Measurements from ENCODE around the gene EFCAB7. TPM values are rescaled to one million over a fixed set of nuclear protein-coding genes. Genes with fewer than 3 reads are reported as not detected.

EFCAB7 gene
- total and polyA plus RNA-seq, 2 of the 4 experiments (the other 2 are of a cell fraction): 2.3 TPM

GRCh38 chr1:63557365-63557987, 34.2 kb downstream of the EFCAB7 start:
- Histone ChIP-seq H3K27ac (ENCODE audit: insufficient read depth, low read length) (peak overlapping the region; percentile 65; the same call in 1 of the 2 replicates), H3K9me1 (ENCODE audit: insufficient read depth, low read length) (peaks cover 3% of the 10 kb centered on the region; the same call in 1 of the 2 replicates), H2AK9ac (replicated peaks; ENCODE audit: low read depth, low read length, poor library complexity) (no peak overlapping the region), H3K27me3 (ENCODE audit: control insufficient read depth, insufficient read depth, low read length) (no peaks in the 10 kb centered on the region), H2AK5ac (ENCODE audit: low read depth, low read length) (no peak overlapping the region), H3K4me3 (ENCODE audit: insufficient read depth, low read depth, low read length) (no peak overlapping the region), H4K91ac (ENCODE audit: insufficient read depth, low read depth, low read length) (peak overlapping the region; percentile 8; the same call in 1 of the 2 replicates), H3K4me1 (ENCODE audit: control insufficient read depth, insufficient read depth, low read length) (peaks cover 5% of the 10 kb centered on the region; the same call in 1 of the 2 replicates), H3K9ac (ENCODE audit: low read depth, low read length) (no peak overlapping the region), H3K4ac (ENCODE audit: low read depth, low read length) (no peak overlapping the region), H2BK20ac (ENCODE audit: low read depth, low read length) (peak overlapping the region; percentile 60), H3K56ac (ENCODE audit: extremely low read depth, insufficient read depth, low read length) (no peak overlapping the region), H3K79me1 (ENCODE audit: low read depth in 1 of 2, low read length in 2 of 2) (no peaks in the 10 kb centered on the region), H3K9me3 (ENCODE audit: control insufficient read depth, insufficient read depth, low read length) (no peaks in the 10 kb centered on the region), H3K18ac (ENCODE audit: low read depth, low read length) (peak overlapping the region; percentile 63; the same call in 1 of the 2 replicates), H2BK5ac (ENCODE audit: low read depth, low read length, poor library complexity, severe bottlenecking) (peak overlapping the region; percentile 41), H2BK120ac (ENCODE audit: low read depth, low read length) (peak overlapping the region; percentile 32), H3K14ac (replicated peaks; ENCODE audit: low read depth, low read length) (no peak overlapping the region), H4K20me1 (ENCODE audit: insufficient read depth, low read length) (no peaks in the 10 kb centered on the region), H2BK15ac (ENCODE audit: low read depth, low read length) (peak overlapping the region; percentile 62; the same call in 1 of the 3 replicates), H4K8ac (ENCODE audit: low read depth in 2 of 2, low read length in 2 of 2) (peak overlapping the region; percentile 35 to 90), H4K5ac (ENCODE audit: low read depth, low read length) (peak overlapping the region; percentile 95), H3K23ac (ENCODE audit: low read depth, low read length) (no peak overlapping the region), H3K36me3 (ENCODE audit: control insufficient read depth, insufficient read depth, low read length) (no peaks in the 10 kb centered on the region), H2AFZ (replicated peaks; ENCODE audit: low read length, poor library complexity) (no peak overlapping the region), H3K4me2 (ENCODE audit: low read depth, low read length) (peak overlapping the region; percentile 39)
- in situ Hi-C loops (cut with MboI; ENCODE audit: low sequenced_read_pairs): no loop called here
- no TSS peak for BruUV-seq (replicated peaks)
- intact Hi-C loops (cut with micrococcal nuclease): loop anchor here (1.0 kb wide), 1 partner anchor 689 kb away; no protein-coding TSS in a partner anchor
- ATAC-seq (ENCODE audit: low read depth): peak; percentile 94
- ChIA-PET CTCF (interaction anchor here (0.6 to 1.8 kb wide), 8 partner anchors 10 to 678 kb away, joined by 3 to 9 read pairs (median 4); no protein-coding TSS in a partner anchor), POLR2A (ENCODE audit: unreplicated experiment) (no interaction called here)
- no CpG with 5 or more reads among the region's 6 CpGs for WGBS, 2 experiments (ENCODE audit: extremely low coverage in 2 of 2, insufficient read length in 1 of 2)
- DNase-seq: peak; percentile 67
- dilution Hi-C loops (cut with HindIII; ENCODE audit: low sequenced_read_pairs, unreplicated experiment): no loop called here
- no peak for TF ChIP-seq BHLHE40 (IDR thresholded peaks at IDR 0.05; ENCODE audit: low read depth, low read length)
- TF ChIP-seq CEBPB (IDR thresholded peaks at IDR 0.05; ENCODE audit: low read depth, low read length): no peak
- TF ChIP-seq SMC3 (IDR thresholded peaks at IDR 0.05; ENCODE audit: low read depth, low read length): peak; percentile 29; the same call in 1 of the 2 replicates
- TF ChIP-seq MXI1 (IDR thresholded peaks at IDR 0.05; ENCODE audit: borderline replicate concordance, low read depth, low read length): no peak
- TF ChIP-seq CHD1 (IDR thresholded peaks at IDR 0.05; ENCODE audit: low read depth, low read length): no peak
- no peak for TF ChIP-seq MAZ (IDR thresholded peaks at IDR 0.05; ENCODE audit: borderline replicate concordance, low read depth, low read length)
- TF ChIP-seq RFX5 (IDR thresholded peaks at IDR 0.05; ENCODE audit: low read depth, low read length): no peak
- no peak for TF ChIP-seq NFE2L2 (IDR thresholded peaks at IDR 0.05; ENCODE audit: low read depth, low read length)
- TF ChIP-seq RCOR1 (IDR thresholded peaks at IDR 0.05; ENCODE audit: insufficient replicate concordance, low read length): no peak
- TF ChIP-seq, protein P1, sequence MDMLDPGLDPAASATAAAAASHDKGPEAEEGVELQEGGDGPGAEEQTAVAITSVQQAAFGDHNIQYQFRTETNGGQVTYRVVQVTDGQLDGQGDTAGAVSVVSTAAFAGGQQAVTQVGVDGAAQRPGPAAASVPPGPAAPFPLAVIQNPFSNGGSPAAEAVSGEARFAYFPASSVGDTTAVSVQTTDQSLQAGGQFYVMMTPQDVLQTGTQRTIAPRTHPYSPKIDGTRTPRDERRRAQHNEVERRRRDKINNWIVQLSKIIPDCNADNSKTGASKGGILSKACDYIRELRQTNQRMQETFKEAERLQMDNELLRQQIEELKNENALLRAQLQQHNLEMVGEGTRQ (IDR thresholded peaks at IDR 0.05; ENCODE audit: low read depth, low read length): no peak
- TF ChIP-seq, protein P2, sequence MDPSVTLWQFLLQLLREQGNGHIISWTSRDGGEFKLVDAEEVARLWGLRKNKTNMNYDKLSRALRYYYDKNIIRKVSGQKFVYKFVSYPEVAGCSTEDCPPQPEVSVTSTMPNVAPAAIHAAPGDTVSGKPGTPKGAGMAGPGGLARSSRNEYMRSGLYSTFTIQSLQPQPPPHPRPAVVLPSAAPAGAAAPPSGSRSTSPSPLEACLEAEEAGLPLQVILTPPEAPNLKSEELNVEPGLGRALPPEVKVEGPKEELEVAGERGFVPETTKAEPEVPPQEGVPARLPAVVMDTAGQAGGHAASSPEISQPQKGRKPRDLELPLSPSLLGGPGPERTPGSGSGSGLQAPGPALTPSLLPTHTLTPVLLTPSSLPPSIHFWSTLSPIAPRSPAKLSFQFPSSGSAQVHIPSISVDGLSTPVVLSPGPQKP (IDR thresholded peaks at IDR 0.05; ENCODE audit: borderline replicate concordance, low read depth, low read length): no peak
- peak; percentile 60 for TF ChIP-seq CTCF (conservative IDR thresholded peaks at IDR 0.05; ENCODE audit: low read depth, low read length)
- TF ChIP-seq MAFK (IDR thresholded peaks at IDR 0.05; ENCODE audit: low read depth, low read length): no peak
- no peak for TF ChIP-seq FOS (IDR thresholded peaks at IDR 0.05; ENCODE audit: low read depth, low read length)

All from IMR-90 (cell line).